Mesendoderm (in vitro differentiated cells): ENCODE measurements around the gene ZCCHC14.

Experiments used
- DNase-seq: peaks from one replicate; pipeline ENCODE4 v3.0.0; 2013
- H2AK5ac ChIP-seq: 2 replicates; pipeline ENCODE4 v1.6.1; 2013; ENCODE audit warnings: low read length, inconsistent platforms
- H2BK120ac ChIP-seq: 2 replicates; pipeline ENCODE4 v1.6.1; 2013; ENCODE audit warnings: low read depth, mild to moderate bottlenecking, low read length, moderate library complexity, mixed read lengths
- H2BK15ac ChIP-seq: replicated peaks from 2 replicates; pipeline ENCODE4 v1.6.1; 2013; ENCODE audit warnings: low read depth, mild to moderate bottlenecking, moderate library complexity
- H2BK5ac ChIP-seq: 2 replicates; pipeline ENCODE4 v1.6.1; 2013; ENCODE audit warnings: low read length, inconsistent platforms
- H3K18ac ChIP-seq: 2 replicates; pipeline ENCODE4 v1.6.1; 2013; ENCODE audit warnings: mild to moderate bottlenecking, low read length, mixed read lengths
- H3K23ac ChIP-seq: one replicate; pipeline ENCODE4 v1.6.1; 2013; ENCODE audit warnings: low read length
- H3K27ac ChIP-seq: 2 replicates; pipeline ENCODE4 v1.5.1; 2013; ENCODE audit warnings: low read depth, mild to moderate bottlenecking, inconsistent platforms, low read length, moderate library complexity
- H3K27me3 ChIP-seq: 2 replicates; pipeline ENCODE4 v1.6.1; 2013; ENCODE audit warnings: low read length, control low read depth, mild to moderate bottlenecking, inconsistent platforms; ENCODE audit not compliant: insufficient read depth, poor library complexity
- H3K36me3 ChIP-seq: 2 replicates; pipeline ENCODE4 v1.6.1; 2013; ENCODE audit warnings: low read length, inconsistent platforms; ENCODE audit not compliant: control insufficient read depth, insufficient read depth
- H3K4ac ChIP-seq: one replicate; pipeline ENCODE4 v1.6.1; 2013; ENCODE audit warnings: low read depth, mild to moderate bottlenecking, low read length, moderate library complexity
- H3K4me1 ChIP-seq: 2 replicates; pipeline ENCODE4 v1.6.1; 2013; ENCODE audit warnings: low read depth, low read length, inconsistent platforms; ENCODE audit not compliant: control insufficient read depth
- H3K4me2 ChIP-seq: 2 replicates; pipeline ENCODE4 v1.6.1; 2013; ENCODE audit warnings: low read length
- H3K4me3 ChIP-seq: 2 replicates; pipeline ENCODE4 v1.5.1; 2013; ENCODE audit warnings: mild to moderate bottlenecking, low read length
- H3K56ac ChIP-seq: one replicate; pipeline ENCODE4 v1.6.1; 2013; ENCODE audit warnings: low read length
- H3K79me1 ChIP-seq: 2 replicates; pipeline ENCODE4 v1.6.1; 2013; ENCODE audit warnings: low read length, inconsistent platforms
- H3K79me2 ChIP-seq: 2 replicates; pipeline ENCODE4 v1.6.1; 2013; ENCODE audit warnings: mild to moderate bottlenecking, low read length; ENCODE audit not compliant: control insufficient read depth, insufficient read depth
- H3K9ac ChIP-seq: 2 replicates; pipeline ENCODE4 v1.6.1; 2013; ENCODE audit warnings: low read length, inconsistent platforms
- H4K5ac ChIP-seq: one replicate; pipeline ENCODE4 v1.6.1; 2013; ENCODE audit warnings: low read length
- H4K8ac ChIP-seq: one replicate; pipeline ENCODE4 v1.6.1; 2013; ENCODE audit warnings: low read depth, mild to moderate bottlenecking, control low read depth, low read length, moderate library complexity
- WGBS: extraction: QIAGEN DNeasy Blood & Tissue Kit; methylation state at CpG from one replicate; pipeline ENCODE4 v1.1.7; 2013; ENCODE audit warnings: low lambda C conversion rate, missing lambda C conversion rate; ENCODE audit not compliant: insufficient coverage; ENCODE audit errors: extremely low coverage; 5-methylcytosine and 5-hydroxymethylcytosine counted together

Gene ZCCHC14

GRCh38 chr16:87425941-87426340, 66.9 kb downstream of the ZCCHC14 start:
- DNase-seq: no peak
- Histone ChIP-seq H3K9ac (no peak overlapping the region), H2AK5ac (no peak overlapping the region), H3K27ac (no peak overlapping the region), H3K4me3 (no peak overlapping the region), H2BK5ac (no peak overlapping the region), H2BK120ac (no peak overlapping the region), H3K4me2 (no peak overlapping the region), H3K79me1 (peaks cover 3% of the 10 kb centered on the region), H3K23ac (no peak overlapping the region), H3K36me3 (no peaks in the 10 kb centered on the region), H3K79me2 (no peaks in the 10 kb centered on the region), H3K18ac (no peak overlapping the region), H4K5ac (no peak overlapping the region), H4K8ac (no peak overlapping the region), H2BK15ac (no peak overlapping the region), H3K56ac (no peak overlapping the region), H3K27me3 (no peaks in the 10 kb centered on the region), H3K4me1 (no peaks in the 10 kb centered on the region), H3K4ac (no peak overlapping the region)
- WGBS: no CpG with 5 or more reads among the region's 12 CpGs

- Histone ChIP-seq H3K4me3 (no peak overlapping the region), H2BK120ac (no peak overlapping the region), H3K79me2 (no peaks in the 10 kb centered on the region), H3K23ac (no peak overlapping the region), H2AK5ac (no peak overlapping the region), H3K27ac (no peak overlapping the region), H4K5ac (no peak overlapping the region), H3K79me1 (peaks cover 3% of the 10 kb centered on the region), H3K4me1 (no peaks in the 10 kb centered on the region), H3K27me3 (no peaks in the 10 kb centered on the region), H3K18ac (no peak overlapping the region), H3K4ac (no peak overlapping the region), H4K8ac (no peak overlapping the region), H2BK5ac (no peak overlapping the region), H3K56ac (no peak overlapping the region), H3K4me2 (no peak overlapping the region), H2BK15ac (no peak overlapping the region), H3K36me3 (no peaks in the 10 kb centered on the region), H3K9ac (no peak overlapping the region)
- WGBS: no CpG with 5 or more reads among the region's 12 CpGs
- no peak for DNase-seq
Observed at GRCh38 chr16:87424266-87424665, 68.6 kb downstream of the ZCCHC14 start.

DNA sequence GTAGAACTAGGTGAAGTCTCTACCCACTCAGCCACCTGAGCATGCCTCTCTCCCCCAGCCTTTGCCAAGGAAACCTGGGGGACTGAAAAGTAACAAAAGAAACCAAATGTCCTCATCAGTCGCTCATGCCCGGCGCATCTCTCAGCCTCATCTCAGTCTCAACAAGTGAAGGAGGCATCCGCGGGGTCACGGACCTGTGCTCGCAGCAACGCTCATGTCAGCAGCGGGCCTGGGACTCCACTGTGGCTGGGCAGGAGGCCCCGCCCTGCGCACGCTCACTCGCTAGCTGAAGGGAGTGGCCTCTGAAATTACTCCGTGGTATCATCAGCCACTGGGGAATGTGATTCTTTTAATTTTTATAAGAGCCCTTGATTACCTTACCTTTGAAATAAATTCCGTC, 69.4 kb downstream of the ZCCHC14 start:
- Histone ChIP-seq H3K4ac (no peak overlapping the region), H3K79me2 (no peaks in the 10 kb centered on the region), H3K56ac (no peak overlapping the region), H3K79me1 (peaks cover 3% of the 10 kb centered on the region), H3K27ac (no peak overlapping the region), H3K4me3 (no peak overlapping the region), H3K9ac (no peak overlapping the region), H4K8ac (no peak overlapping the region), H3K4me2 (no peak overlapping the region), H3K18ac (no peak overlapping the region), H2BK5ac (no peak overlapping the region), H2BK120ac (no peak overlapping the region), H3K23ac (no peak overlapping the region), H2AK5ac (no peak overlapping the region), H3K36me3 (no peaks in the 10 kb centered on the region), H3K27me3 (no peaks in the 10 kb centered on the region), H3K4me1 (no peaks in the 10 kb centered on the region), H2BK15ac (no peak overlapping the region), H4K5ac (no peak overlapping the region)
- no CpG with 5 or more reads among the region's 15 CpGs for WGBS
- DNase-seq: no peak

DNA sequence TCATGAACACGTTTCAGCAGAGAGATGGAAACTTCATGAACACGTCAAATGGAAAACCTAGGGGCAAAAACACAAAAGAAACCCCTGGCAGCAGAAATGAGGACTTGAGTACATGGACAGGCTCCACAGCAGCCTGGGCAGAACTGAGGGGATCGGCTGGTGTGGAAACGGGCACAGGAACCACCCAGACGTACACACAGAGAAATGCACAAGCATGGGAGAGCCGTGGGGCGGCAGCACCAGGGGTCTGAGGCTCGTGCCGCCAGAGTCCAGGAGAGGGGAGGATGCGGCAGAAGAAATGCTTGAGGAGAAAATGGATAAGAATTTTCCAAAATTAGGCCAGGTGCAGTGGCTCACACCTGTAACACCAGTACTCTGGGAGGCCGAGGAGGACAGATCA, 70.7 kb downstream of the ZCCHC14 start:
- no CpG with 5 or more reads among the region's 11 CpGs for WGBS
- no peak overlapping the region for H3K4me3 ChIP-seq
- H4K5ac ChIP-seq: no peak overlapping the region
- no peak overlapping the region for H2BK120ac ChIP-seq
- no peak overlapping the region for H3K23ac ChIP-seq
- no peaks in the 10 kb centered on the region for H3K4me1 ChIP-seq
- no peak overlapping the region for H3K4ac ChIP-seq
- no peak overlapping the region for H3K56ac ChIP-seq
- H2BK5ac ChIP-seq: no peak overlapping the region
- H3K9ac ChIP-seq: no peak overlapping the region
- H3K79me1 ChIP-seq: peaks cover 2% of the 10 kb centered on the region
- H3K4me2 ChIP-seq: no peak overlapping the region
- no peak overlapping the region for H2BK15ac ChIP-seq
- H3K18ac ChIP-seq: no peak overlapping the region
- H3K27ac ChIP-seq: no peak overlapping the region
- H3K36me3 ChIP-seq: peaks cover 1% of the 10 kb centered on the region
- no peaks in the 10 kb centered on the region for H3K27me3 ChIP-seq
- H2AK5ac ChIP-seq: no peak overlapping the region
- no peak overlapping the region for H4K8ac ChIP-seq
- no peak for DNase-seq
- no peaks in the 10 kb centered on the region for H3K79me2 ChIP-seq

DNA sequence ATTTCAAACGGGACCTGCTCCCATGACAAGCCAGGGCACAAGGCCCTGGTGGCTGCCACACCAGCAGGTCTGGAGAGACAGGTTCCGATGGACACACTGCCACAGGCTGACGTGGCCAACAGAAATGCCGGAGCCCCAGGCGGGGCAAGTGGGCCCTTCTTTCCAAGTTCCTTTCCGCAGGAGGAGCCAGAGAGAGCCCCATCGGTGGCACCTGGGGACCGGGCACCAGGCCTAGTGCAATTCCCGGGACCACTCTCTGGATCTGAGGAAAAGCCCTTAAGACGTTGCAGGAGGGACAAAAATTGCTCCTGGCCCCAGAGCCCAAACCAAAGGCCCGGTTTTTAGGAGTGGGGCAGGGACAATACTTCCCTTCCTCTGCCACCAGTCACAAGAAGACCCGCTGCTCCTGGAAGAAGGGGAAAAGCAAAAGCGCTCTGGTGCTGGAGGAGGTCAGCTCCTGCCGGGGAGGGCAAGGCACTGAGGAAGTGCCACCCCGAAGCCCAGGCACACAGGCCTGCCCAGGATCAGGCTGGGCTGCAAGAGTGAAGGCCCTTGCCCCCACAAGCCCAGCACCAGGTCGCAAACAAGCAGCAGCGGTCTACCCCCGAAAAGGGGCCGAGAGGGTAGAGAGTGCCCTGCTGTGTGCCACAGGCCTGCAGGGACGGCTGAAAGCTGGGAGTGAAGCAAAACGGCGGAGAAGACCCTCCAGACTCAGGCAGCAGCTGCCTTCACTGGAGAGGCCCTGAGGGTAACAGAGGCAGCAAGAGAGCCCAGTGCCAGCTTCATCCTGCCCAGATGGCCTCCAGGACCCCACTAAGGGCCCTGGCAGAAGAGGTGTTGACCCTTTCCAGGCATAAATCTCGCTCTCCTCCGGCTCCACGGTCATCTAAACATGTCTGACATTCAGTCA, 71.6 kb downstream of the ZCCHC14 start:
- H3K4me1 ChIP-seq: no peaks in the 10 kb centered on the region
- no CpG with 5 or more reads among the region's 25 CpGs for WGBS
- no peak overlapping the region for H4K5ac ChIP-seq
- H3K79me2 ChIP-seq: no peaks in the 10 kb centered on the region
- H3K27me3 ChIP-seq: no peaks in the 10 kb centered on the region
- H3K27ac ChIP-seq: no peak overlapping the region
- no peak for DNase-seq
- H3K4me3 ChIP-seq: no peak overlapping the region
- no peak overlapping the region for H2BK5ac ChIP-seq
- no peak overlapping the region for H3K9ac ChIP-seq
- no peak overlapping the region for H2AK5ac ChIP-seq
- peaks cover 1% of the 10 kb centered on the region for H3K36me3 ChIP-seq
- no peaks in the 10 kb centered on the region for H3K79me1 ChIP-seq
- H3K18ac ChIP-seq: no peak overlapping the region
- no peak overlapping the region for H3K23ac ChIP-seq
- no peak overlapping the region for H2BK15ac ChIP-seq
- no peak overlapping the region for H3K4me2 ChIP-seq
- no peak overlapping the region for H4K8ac ChIP-seq
- no peak overlapping the region for H3K4ac ChIP-seq
- H2BK120ac ChIP-seq: no peak overlapping the region
- no peak overlapping the region for H3K56ac ChIP-seq
